GM23338 (cell line): ENCODE measurements around the gene VPS26C.

Experiments
- CREB1 ChIP-seq: fragments of 250-450 bp; sonication (Bioruptor Pico); IDR thresholded peaks from 2 replicates; pipeline ENCODE4 v1.5.0; 2020; ENCODE audit warnings: low read depth, mild to moderate bottlenecking, moderate library complexity
- CTCF ChIP-seq, 2 experiments: fragments of 200-600 bp in 1 of 2; sonication (generic) in 1 of 2; conservative IDR thresholded peaks; 2 replicates each; pipeline versions ENCODE4 v1.5.1 to v1.6.1; 2016 to 2017; ENCODE audit warnings: antibody characterized with exemption in 2 of 2, low read depth in 2 of 2, mild to moderate bottlenecking in 2 of 2, moderate library complexity in 1 of 2
- EZH2 ChIP-seq: fragments of 200-600 bp; sonication (generic); IDR thresholded peaks from one replicate; pipeline ENCODE4 v1.8.0; 2017; ENCODE audit warnings: antibody characterized with exemption, mild to moderate bottlenecking, low read depth; ENCODE audit not compliant: unreplicated experiment
- EZH2phosphoT487 ChIP-seq: fragments of 200-600 bp; sonication (generic); IDR thresholded peaks from one replicate; pipeline ENCODE4 v1.8.1; 2018; ENCODE audit warnings: antibody characterized with exemption; ENCODE audit not compliant: unreplicated experiment
- JUNB ChIP-seq: IDR thresholded peaks from one replicate; pipeline ENCODE4 v1.6.1; 2016; ENCODE audit warnings: antibody characterized with exemption; ENCODE audit not compliant: unreplicated experiment
- NANOG ChIP-seq: IDR thresholded peaks from 2 replicates; pipeline ENCODE4 v1.6.1; 2016; ENCODE audit warnings: antibody characterized with exemption, borderline replicate concordance
- POLR2AphosphoS5 ChIP-seq: IDR thresholded peaks from 2 replicates; pipeline ENCODE4 v1.6.1; 2016; ENCODE audit warnings: antibody characterized with exemption, low read depth
- STAT1 ChIP-seq: IDR thresholded peaks from one replicate; pipeline ENCODE4 v1.6.1; 2016; ENCODE audit warnings: antibody characterized with exemption; ENCODE audit not compliant: unreplicated experiment
- ZNF114 ChIP-seq: fragments of 250-450 bp; sonication (Bioruptor Pico); IDR thresholded peaks from 2 replicates; pipeline ENCODE4 v1.5.0; 2020; ENCODE audit warnings: mild to moderate bottlenecking, moderate library complexity
- ZNF331 ChIP-seq: fragments of 250-450 bp; sonication (Bioruptor Pico); IDR thresholded peaks from 2 replicates; pipeline ENCODE4 v1.5.0; 2020; ENCODE audit warnings: low read depth, mild to moderate bottlenecking, moderate library complexity
- TF ChIP-seq, protein P1 (sequence below): IDR thresholded peaks from one replicate; pipeline ENCODE4 v1.6.1; 2018; ENCODE audit warnings: antibody characterized with exemption; ENCODE audit not compliant: unreplicated experiment
- TF ChIP-seq, protein P2 (sequence below): IDR thresholded peaks from 2 replicates; pipeline ENCODE4 v1.6.1; 2016; ENCODE audit warnings: antibody characterized with exemption
- TF ChIP-seq, protein P3 (sequence below): fragments of 250-450 bp; sonication (Bioruptor Pico); IDR thresholded peaks from 2 replicates; pipeline ENCODE4 v1.5.0; 2020; ENCODE audit warnings: mild to moderate bottlenecking, moderate library complexity

DNA sequence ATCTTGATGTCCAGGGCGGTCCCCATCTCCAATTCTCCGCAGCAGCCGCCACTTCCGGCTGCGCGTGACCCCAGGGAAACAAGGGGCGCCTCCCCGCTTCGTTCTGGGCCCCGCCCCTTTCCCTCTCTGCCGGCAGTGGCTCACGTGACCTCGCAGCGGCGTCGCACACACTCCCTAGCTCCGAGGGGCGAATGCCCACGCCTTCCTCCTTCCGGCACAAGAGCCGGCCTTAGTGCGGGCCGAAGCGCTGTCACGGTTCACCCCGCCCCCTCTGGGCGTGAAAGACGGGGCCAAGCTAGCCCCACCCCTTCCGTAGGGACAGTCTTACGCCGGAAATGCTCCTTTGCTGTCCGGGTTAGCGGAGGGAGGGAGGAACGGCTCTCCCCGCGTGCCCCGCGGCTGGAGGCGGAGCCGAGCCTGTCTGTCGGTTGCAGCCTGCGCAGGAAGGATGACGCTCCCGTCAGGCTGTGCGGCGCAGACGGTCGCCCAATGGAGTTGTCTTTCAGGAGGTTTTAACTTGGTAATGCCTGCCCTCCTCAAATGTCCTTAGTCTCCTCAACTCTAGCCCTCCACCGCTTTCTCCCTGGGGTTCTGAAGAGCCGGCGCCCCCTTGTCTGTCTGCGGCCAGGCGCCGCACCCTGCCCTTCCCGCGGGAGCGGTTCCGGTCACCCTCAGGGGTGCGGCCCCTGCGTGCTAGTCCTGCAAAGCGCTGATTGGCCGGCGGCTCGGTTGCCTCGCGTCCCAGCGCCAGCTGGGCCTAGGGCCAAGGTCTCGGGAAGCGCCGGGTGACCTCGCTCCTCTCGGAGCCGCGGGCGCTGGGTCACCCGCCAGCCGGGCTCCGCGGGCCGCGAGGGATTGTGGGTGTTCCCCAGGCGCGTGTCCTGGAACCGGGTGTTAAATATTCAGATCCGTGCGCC, at the start of gene VPS26C:
- TF ChIP-seq CTCF (conservative IDR thresholded peaks at IDR 0.05; ENCODE audit: low read depth in 2 of 2): no peak
- TF ChIP-seq EZH2: no peak
- peak; percentile 59 for TF ChIP-seq POLR2AphosphoS5
- no peak for TF ChIP-seq EZH2phosphoT487
- no peak for TF ChIP-seq CREB1 (CRISPR knock-in tag)
- TF ChIP-seq ZNF331: no peak
- TF ChIP-seq, protein P1, sequence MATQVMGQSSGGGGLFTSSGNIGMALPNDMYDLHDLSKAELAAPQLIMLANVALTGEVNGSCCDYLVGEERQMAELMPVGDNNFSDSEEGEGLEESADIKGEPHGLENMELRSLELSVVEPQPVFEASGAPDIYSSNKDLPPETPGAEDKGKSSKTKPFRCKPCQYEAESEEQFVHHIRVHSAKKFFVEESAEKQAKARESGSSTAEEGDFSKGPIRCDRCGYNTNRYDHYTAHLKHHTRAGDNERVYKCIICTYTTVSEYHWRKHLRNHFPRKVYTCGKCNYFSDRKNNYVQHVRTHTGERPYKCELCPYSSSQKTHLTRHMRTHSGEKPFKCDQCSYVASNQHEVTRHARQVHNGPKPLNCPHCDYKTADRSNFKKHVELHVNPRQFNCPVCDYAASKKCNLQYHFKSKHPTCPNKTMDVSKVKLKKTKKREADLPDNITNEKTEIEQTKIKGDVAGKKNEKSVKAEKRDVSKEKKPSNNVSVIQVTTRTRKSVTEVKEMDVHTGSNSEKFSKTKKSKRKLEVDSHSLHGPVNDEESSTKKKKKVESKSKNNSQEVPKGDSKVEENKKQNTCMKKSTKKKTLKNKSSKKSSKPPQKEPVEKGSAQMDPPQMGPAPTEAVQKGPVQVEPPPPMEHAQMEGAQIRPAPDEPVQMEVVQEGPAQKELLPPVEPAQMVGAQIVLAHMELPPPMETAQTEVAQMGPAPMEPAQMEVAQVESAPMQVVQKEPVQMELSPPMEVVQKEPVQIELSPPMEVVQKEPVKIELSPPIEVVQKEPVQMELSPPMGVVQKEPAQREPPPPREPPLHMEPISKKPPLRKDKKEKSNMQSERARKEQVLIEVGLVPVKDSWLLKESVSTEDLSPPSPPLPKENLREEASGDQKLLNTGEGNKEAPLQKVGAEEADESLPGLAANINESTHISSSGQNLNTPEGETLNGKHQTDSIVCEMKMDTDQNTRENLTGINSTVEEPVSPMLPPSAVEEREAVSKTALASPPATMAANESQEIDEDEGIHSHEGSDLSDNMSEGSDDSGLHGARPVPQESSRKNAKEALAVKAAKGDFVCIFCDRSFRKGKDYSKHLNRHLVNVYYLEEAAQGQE: no peak
- TF ChIP-seq, protein P2, sequence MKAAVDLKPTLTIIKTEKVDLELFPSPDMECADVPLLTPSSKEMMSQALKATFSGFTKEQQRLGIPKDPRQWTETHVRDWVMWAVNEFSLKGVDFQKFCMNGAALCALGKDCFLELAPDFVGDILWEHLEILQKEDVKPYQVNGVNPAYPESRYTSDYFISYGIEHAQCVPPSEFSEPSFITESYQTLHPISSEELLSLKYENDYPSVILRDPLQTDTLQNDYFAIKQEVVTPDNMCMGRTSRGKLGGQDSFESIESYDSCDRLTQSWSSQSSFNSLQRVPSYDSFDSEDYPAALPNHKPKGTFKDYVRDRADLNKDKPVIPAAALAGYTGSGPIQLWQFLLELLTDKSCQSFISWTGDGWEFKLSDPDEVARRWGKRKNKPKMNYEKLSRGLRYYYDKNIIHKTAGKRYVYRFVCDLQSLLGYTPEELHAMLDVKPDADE: peak; percentile 70
- no peak for TF ChIP-seq STAT1
- no peak for TF ChIP-seq NANOG
- no peak for TF ChIP-seq ZNF114 (CRISPR knock-in tag)
- TF ChIP-seq JUNB: no peak
- TF ChIP-seq, protein P3, sequence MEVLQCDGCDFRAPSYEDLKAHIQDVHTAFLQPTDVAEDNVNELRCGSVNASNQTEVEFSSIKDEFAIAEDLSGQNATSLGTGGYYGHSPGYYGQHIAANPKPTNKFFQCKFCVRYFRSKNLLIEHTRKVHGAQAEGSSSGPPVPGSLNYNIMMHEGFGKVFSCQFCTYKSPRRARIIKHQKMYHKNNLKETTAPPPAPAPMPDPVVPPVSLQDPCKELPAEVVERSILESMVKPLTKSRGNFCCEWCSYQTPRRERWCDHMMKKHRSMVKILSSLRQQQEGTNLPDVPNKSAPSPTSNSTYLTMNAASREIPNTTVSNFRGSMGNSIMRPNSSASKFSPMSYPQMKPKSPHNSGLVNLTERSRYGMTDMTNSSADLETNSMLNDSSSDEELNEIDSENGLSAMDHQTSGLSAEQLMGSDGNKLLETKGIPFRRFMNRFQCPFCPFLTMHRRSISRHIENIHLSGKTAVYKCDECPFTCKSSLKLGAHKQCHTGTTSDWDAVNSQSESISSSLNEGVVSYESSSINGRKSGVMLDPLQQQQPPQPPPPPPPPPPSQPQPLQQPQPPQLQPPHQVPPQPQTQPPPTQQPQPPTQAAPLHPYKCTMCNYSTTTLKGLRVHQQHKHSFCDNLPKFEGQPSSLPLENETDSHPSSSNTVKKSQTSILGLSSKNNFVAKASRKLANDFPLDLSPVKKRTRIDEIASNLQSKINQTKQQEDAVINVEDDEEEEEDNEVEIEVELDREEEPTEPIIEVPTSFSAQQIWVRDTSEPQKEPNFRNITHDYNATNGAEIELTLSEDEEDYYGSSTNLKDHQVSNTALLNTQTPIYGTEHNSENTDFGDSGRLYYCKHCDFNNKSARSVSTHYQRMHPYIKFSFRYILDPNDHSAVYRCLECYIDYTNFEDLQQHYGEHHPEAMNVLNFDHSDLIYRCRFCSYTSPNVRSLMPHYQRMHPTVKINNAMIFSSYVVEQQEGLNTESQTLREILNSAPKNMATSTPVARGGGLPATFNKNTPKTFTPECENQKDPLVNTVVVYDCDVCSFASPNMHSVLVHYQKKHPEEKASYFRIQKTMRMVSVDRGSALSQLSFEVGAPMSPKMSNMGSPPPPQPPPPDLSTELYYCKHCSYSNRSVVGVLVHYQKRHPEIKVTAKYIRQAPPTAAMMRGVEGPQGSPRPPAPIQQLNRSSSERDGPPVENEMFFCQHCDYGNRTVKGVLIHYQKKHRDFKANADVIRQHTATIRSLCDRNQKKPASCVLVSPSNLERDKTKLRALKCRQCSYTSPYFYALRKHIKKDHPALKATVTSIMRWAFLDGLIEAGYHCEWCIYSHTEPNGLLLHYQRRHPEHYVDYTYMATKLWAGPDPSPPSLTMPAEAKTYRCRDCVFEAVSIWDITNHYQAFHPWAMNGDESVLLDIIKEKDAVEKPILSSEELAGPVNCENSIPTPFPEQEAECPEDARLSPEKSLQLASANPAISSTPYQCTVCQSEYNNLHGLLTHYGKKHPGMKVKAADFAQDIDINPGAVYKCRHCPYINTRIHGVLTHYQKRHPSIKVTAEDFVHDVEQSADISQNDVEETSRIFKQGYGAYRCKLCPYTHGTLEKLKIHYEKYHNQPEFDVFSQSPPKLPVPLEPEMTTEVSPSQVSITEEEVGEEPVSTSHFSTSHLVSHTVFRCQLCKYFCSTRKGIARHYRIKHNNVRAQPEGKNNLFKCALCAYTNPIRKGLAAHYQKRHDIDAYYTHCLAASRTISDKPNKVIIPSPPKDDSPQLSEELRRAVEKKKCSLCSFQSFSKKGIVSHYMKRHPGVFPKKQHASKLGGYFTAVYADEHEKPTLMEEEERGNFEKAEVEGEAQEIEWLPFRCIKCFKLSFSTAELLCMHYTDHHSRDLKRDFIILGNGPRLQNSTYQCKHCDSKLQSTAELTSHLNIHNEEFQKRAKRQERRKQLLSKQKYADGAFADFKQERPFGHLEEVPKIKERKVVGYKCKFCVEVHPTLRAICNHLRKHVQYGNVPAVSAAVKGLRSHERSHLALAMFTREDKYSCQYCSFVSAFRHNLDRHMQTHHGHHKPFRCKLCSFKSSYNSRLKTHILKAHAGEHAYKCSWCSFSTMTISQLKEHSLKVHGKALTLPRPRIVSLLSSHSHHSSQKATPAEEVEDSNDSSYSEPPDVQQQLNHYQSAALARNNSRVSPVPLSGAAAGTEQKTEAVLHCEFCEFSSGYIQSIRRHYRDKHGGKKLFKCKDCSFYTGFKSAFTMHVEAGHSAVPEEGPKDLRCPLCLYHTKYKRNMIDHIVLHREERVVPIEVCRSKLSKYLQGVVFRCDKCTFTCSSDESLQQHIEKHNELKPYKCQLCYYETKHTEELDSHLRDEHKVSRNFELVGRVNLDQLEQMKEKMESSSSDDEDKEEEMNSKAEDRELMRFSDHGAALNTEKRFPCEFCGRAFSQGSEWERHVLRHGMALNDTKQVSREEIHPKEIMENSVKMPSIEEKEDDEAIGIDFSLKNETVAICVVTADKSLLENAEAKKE (CRISPR knock-in tag): no peak
